Subcutaneous adipose tissue (tissue), 4 donors: ENCODE data around the gene KIFAP3. TPM values are rescaled to one million over a fixed set of nuclear protein-coding genes. Genes with fewer than 3 reads are reported as not detected.

Experiments used
- CTCF ChIP-seq: fragments of 450-650 bp; IDR thresholded peaks from one replicate; pipeline ENCODE4 v1.5.1; 2016; ENCODE audit warnings: low read depth, mild to moderate bottlenecking, control low read depth, antibody characterized with exemption, moderate library complexity
- total RNA-seq, 4 donors: library from RNA; depleted of rRNA; stranded (reverse); fragments of >200 nt; gene quantifications; one replicate each; pipeline ENCODE4 v1.1.0, GENCODE V29; 2016

Gene KIFAP3
- total RNA-seq, 4 donors from 2014 or later: 23.4 to 35.2 (median 30.4) TPM

- no peak for TF ChIP-seq CTCF
Observed at GRCh38 chr1:169957884-169958283, 116.6 kb downstream of the KIFAP3 start.

- no peak for TF ChIP-seq CTCF
Observed at GRCh38 chr1:169951108-169951507, 123.4 kb downstream of the KIFAP3 start.

GRCh38 chr1:169949139-169949538 lies 125.4 kb downstream of the KIFAP3 start:
- no peak for TF ChIP-seq CTCF

- TF ChIP-seq CTCF: no peak
Observed at GRCh38 chr1:169946206-169946605, 128.3 kb downstream of the KIFAP3 start.

GRCh38 chr1:169945181-169945580 lies 129.3 kb downstream of the KIFAP3 start:
- no peak for TF ChIP-seq CTCF

- TF ChIP-seq CTCF: no peak
Observed at GRCh38 chr1:169944621-169945020, 129.9 kb downstream of the KIFAP3 start.

GRCh38 chr1:169943963-169944526 lies 130.4 kb downstream of the KIFAP3 start:
- TF ChIP-seq CTCF: no peak
